Kidney (tissue), 14 donors: ENCODE measurements around the gene SEPTIN8. TPM values are rescaled to one million over a fixed set of nuclear protein-coding genes. Genes with fewer than 3 reads are reported as not detected.

Experiments used
- DNase-seq, 5 donors: peaks; one replicate each; pipeline ENCODE4 v3.0.0-alpha.2; 2013 to 2020
- FAIRE-seq: peaks from 2 replicates; lab custom pipeline; 2012; peaks lifted over from hg19 to GRCh38; lab: Jason Lieb, UNC
- H3K27ac ChIP-seq, 2 donors: one replicate each; pipeline ENCODE4 v1.7.0; 2013; ENCODE audit warnings: low read depth in 2 of 2, low read length in 2 of 2, inconsistent platforms in 1 of 2
- H3K27me3 ChIP-seq: one replicate; pipeline ENCODE4 v1.7.1; 2013; ENCODE audit warnings: low read length, inconsistent platforms; ENCODE audit not compliant: control insufficient read depth, insufficient read depth
- H3K36me3 ChIP-seq, 3 donors: one replicate each; pipeline versions ENCODE4 v1.7.0 to v1.7.1; 2013; ENCODE audit warnings: low read length in 3 of 3, control low read depth in 1 of 3, inconsistent platforms in 1 of 3; ENCODE audit not compliant: insufficient read depth in 3 of 3, control insufficient read depth in 2 of 3
- H3K4me1 ChIP-seq, 3 donors: one replicate each; pipeline versions ENCODE4 v1.7.0 to v1.7.1; 2013; ENCODE audit warnings: low read length in 3 of 3, inconsistent platforms in 1 of 3, low read depth in 1 of 3; ENCODE audit not compliant: control insufficient read depth in 2 of 3, insufficient read depth in 2 of 3
- H3K4me3 ChIP-seq, 3 donors: one replicate each; pipeline versions ENCODE4 v1.7.0 to v1.8.1; 2013; ENCODE audit warnings: low read length in 3 of 3, control low read depth in 1 of 3, inconsistent platforms in 1 of 3
- H3K9ac ChIP-seq, 3 donors: one replicate each; pipeline versions ENCODE4 v1.7.0 to v1.7.1; 2013; ENCODE audit warnings: low read length in 3 of 3, control low read depth in 1 of 3, inconsistent platforms in 1 of 3
- H3K9me3 ChIP-seq, 3 donors: one replicate each; pipeline versions ENCODE4 v1.7.0 to v1.7.1; 2013; ENCODE audit warnings: low read length in 3 of 3, control low read depth in 1 of 3, inconsistent platforms in 1 of 3; ENCODE audit not compliant: control insufficient read depth in 2 of 3, insufficient read depth in 1 of 3
- CTCF ChIP-seq: IDR thresholded peaks from 3 replicates; pipeline ENCODE4 v1.5.1; 2012; ENCODE audit warnings: mild to moderate bottlenecking, moderate library complexity, borderline replicate concordance; ENCODE audit not compliant: insufficient read depth; ENCODE audit errors: extremely low read depth
- intact Hi-C: fragments of 100-400 bp; cut with DNase I; formaldehyde crosslinking; loops from one replicate; pipeline ENCODE4 v1.11.1; 2022
- polyA plus RNA-seq: library from polyadenylated mRNA; stranded (reverse); fragments of 350-450 nt; fragmentation: Illumina TruSeq; extraction: RNeasy Lipid Tissue Mini Kit (QIAGEN cat#74804); gene quantifications from one replicate; pipeline ENCODE4 v1.2.3, GENCODE V29; 2014; ENCODE audit warnings: low read depth, low replicate concordance; ENCODE audit not compliant: insufficient read depth
- total RNA-seq: library from RNA; stranded (reverse); fragmentation: NEBNext Ultra II Directional; extraction: Animal tissue kit (Norgen Biotek cat#: 25700); gene quantifications from one replicate; pipeline ENCODE4 v1.2.1, GENCODE V29; 2021
- donor health status: control.
- donor health status: control.
- donor health status: control.
- donor health status: control.
- donor health status: control.
- donor health status: DM: yes; HTN: yes; CAD: no.
- donor health status: Normal renal cell carcinoma (clear cell type).

The SEPTIN8 gene
- total and polyA plus RNA-seq, 2 donors from 2014 or later = 24.9 to 54.4 TPM

DNA sequence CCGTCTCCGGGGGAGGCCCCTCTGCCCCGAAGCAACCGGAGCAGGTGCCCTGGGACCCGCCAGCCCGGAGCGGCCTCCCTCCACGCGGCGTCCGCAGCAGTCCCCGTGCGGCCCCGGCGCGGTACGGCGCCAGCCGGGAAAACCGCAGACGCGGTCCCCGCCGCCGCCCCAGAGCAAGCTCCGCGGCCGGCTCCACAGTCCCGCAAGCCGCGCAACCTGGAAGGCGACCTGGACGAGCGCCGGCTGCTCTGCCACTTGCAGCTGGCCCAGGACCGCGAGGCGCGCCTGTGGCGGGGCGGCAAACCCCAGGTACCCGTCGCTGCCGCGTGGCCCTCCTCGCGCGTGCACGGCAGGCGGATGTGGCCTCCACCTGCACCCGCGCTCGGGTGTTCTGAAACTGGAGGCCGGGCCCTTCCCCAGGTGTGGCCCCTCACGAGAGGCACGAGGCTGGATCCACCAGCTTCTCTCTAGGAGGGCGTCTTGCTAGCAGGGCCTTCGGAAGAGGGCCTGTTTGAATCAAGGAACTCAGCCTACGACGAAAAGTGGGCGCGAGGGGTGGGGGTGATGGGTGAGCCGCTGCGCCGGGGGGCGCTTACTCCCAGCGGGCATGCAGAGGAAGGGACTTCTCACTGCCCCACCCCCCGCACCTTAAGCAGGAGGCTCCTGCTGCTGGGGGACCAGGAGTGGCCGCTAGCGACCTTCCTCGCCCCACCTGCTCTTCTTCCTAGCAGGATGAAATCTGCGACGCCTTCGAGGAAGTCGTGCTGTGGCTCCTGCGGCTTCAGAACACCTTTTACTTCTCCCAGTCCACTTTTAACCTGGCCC is 29.2 kb downstream of the SEPTIN8 start:
- Histone ChIP-seq H3K36me3 (no peaks in the 10 kb centered on the region), H3K27me3 (peaks cover 12% of the 10 kb centered on the region), H3K27ac (no peak overlapping the region), H3K4me1 (peaks cover 0 to 14% (median 4%) of the 10 kb centered on the region in 3 donors), H3K9me3 (no peaks in the 10 kb centered on the region), H3K9ac (no peak overlapping the region), H3K4me3 (peak overlapping the region in 1 of 3 donors; percentile 62)
- FAIRE-seq (no peak), DNase-seq (peak in 4 of 5 donors; percentile 25 to 77 (median 44))
- intact Hi-C loops = no loop called here
- no peak for TF ChIP-seq CTCF

DNA sequence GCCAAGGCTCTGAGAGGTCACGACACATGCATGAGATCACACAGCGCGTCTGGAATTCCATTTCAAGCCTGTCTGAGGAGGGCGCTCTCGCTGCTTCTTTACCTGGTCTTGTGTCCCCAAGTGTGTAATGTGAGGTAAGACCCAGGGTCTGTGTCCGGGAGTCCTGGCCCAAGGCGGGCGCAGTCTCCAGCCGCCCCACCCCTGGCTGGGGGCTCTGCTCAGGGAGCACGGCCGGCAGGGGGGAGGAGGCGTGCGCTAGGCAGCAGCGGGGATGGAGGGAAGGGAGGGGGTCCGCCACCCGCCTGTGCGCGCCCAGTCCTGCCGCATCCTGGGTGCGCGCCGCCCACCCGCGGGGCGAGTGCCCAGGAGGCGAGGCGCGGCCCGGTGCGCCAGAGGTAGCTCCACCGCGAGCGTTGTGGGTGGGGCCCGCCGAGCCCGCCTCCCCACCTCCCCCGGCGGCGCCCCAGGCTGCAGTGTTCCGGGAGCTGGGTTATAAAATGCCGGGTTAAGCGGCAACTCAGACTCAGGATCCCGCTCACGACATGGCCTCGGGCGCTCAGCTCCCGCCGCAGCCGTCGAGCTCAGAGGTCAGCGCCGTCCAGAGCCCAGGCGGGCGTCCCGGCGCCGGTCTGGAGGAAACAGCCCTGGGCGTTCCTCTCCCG is 30.0 kb downstream of the SEPTIN8 start, which contains the start of gene CCNI2:
Gene CCNI2 (plus strand): TSS at position 473 of the 662 bp plus-strand sequence. CDS start 70 bp downstream, at position 543.
- Histone ChIP-seq H3K27me3 (peaks cover 12% of the 10 kb centered on the region), H3K4me3 (peak within 1 kb of the TSS; percentile 32 to 62 (median 33)), H3K9ac (peak within 1 kb of the TSS in 1 of 3 donors; percentile 40), H3K27ac (no peak within 1 kb of the TSS), H3K4me1 (peaks cover 0 to 9% (median 4%) of the 10 kb centered on the region in 3 donors), H3K9me3 (no peaks in the 10 kb centered on the region), H3K36me3 (no peaks in the 10 kb centered on the region)
- intact Hi-C loops = no loop called here
- DNase-seq = peak; percentile 73 to 86 (median 81)
- peak; percentile 50 for TF ChIP-seq CTCF
- FAIRE-seq = no peak

GRCh38 chr5:132746592-132746953 is 30.5 kb downstream of the SEPTIN8 start:
- H3K27me3 ChIP-seq = peaks cover 12% of the 10 kb centered on the region

More at GRCh38 chr5:132746592-132746953, 30.5 kb downstream of the SEPTIN8 start:
- TF ChIP-seq CTCF = no peak
- H3K9ac ChIP-seq = no peak overlapping the region
- H3K4me3 ChIP-seq = peak overlapping the region; percentile 32 to 62 (median 33)
- no peaks in the 10 kb centered on the region for H3K36me3 ChIP-seq
- FAIRE-seq = no peak
- no peak for DNase-seq
- peaks cover 0 to 6% (median 4%) of the 10 kb centered on the region in 3 donors for H3K4me1 ChIP-seq
- H3K27ac ChIP-seq = no peak overlapping the region
- no peaks in the 10 kb centered on the region for H3K9me3 ChIP-seq
- intact Hi-C loops = no loop called here
